Endothelial cell of umbilical vein (primary cell): ENCODE results near the gene ALOX5AP.

ENCODE experiments used
- EZH2 ChIP-seq: IDR thresholded peaks from 2 replicates; pipeline ENCODE4 v1.6.1; 2012; ENCODE audit warnings: borderline replicate concordance, low read depth, mild to moderate bottlenecking, moderate library complexity, low read length, inconsistent platforms; ENCODE audit not compliant: severe bottlenecking
- FOS ChIP-seq: IDR thresholded peaks from 2 replicates; pipeline ENCODE4 v1.6.1; 2011; ENCODE audit warnings: mild to moderate bottlenecking, low read length, moderate library complexity, borderline replicate concordance; ENCODE audit not compliant: insufficient read depth
- GATA2 ChIP-seq: IDR thresholded peaks from 2 replicates; pipeline ENCODE4 v1.7.0; 2011; ENCODE audit warnings: low read depth, mild to moderate bottlenecking, moderate library complexity, mixed read lengths, low read length; ENCODE audit not compliant: insufficient read length, insufficient read depth
- JUN ChIP-seq: IDR thresholded peaks from 2 replicates; pipeline ENCODE4 v1.6.1; 2011; ENCODE audit warnings: borderline replicate concordance, low read depth; ENCODE audit not compliant: insufficient read length, insufficient read depth
- MYC ChIP-seq: IDR thresholded peaks from one replicate; pipeline ENCODE4 v1.6.1; 2011; ENCODE audit warnings: mild to moderate bottlenecking, low read depth, low read length
- POLR2A ChIP-seq: IDR thresholded peaks from 2 replicates; pipeline ENCODE4 v1.6.1; 2012; ENCODE audit warnings: low read depth, mild to moderate bottlenecking, control low read depth, low read length
- POLR2AphosphoS5 ChIP-seq: IDR thresholded peaks from 2 replicates; pipeline ENCODE4 v1.6.1; 2012; ENCODE audit warnings: low read depth, mild to moderate bottlenecking, control low read depth, low read length, moderate library complexity; ENCODE audit not compliant: insufficient read depth
- TF ChIP-seq, protein P1 (sequence below), 2 donors: IDR thresholded peaks; 1 replicate in 1 of 2; 2 replicates in 1 of 2; pipeline ENCODE4 v1.5.1; 2011; ENCODE audit warnings: low read length in 2 of 2, mild to moderate bottlenecking in 2 of 2, moderate library complexity in 2 of 2, control low read depth in 1 of 2, inconsistent platforms in 1 of 2, low read depth in 1 of 2; ENCODE audit not compliant: insufficient read depth in 1 of 2; ENCODE audit errors: extremely low read depth in 1 of 2
- TF ChIP-seq, protein P2 (sequence below): IDR thresholded peaks from 2 replicates; pipeline ENCODE4 v1.6.1; 2011; ENCODE audit not compliant: insufficient read depth, insufficient read length

GRCh38 chr13:30750036-30750435, 14.7 kb downstream of the ALOX5AP start:
- TF ChIP-seq POLR2AphosphoS5, result no peak
- TF ChIP-seq, protein P1, sequence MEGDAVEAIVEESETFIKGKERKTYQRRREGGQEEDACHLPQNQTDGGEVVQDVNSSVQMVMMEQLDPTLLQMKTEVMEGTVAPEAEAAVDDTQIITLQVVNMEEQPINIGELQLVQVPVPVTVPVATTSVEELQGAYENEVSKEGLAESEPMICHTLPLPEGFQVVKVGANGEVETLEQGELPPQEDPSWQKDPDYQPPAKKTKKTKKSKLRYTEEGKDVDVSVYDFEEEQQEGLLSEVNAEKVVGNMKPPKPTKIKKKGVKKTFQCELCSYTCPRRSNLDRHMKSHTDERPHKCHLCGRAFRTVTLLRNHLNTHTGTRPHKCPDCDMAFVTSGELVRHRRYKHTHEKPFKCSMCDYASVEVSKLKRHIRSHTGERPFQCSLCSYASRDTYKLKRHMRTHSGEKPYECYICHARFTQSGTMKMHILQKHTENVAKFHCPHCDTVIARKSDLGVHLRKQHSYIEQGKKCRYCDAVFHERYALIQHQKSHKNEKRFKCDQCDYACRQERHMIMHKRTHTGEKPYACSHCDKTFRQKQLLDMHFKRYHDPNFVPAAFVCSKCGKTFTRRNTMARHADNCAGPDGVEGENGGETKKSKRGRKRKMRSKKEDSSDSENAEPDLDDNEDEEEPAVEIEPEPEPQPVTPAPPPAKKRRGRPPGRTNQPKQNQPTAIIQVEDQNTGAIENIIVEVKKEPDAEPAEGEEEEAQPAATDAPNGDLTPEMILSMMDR (IDR thresholded peaks at IDR 0.05; ENCODE audit: extremely low read depth in 1 of 2, insufficient read depth in 1 of 2, low read depth in 1 of 2, low read length in 2 of 2), result no peak
- no peak for TF ChIP-seq JUN
- TF ChIP-seq, protein P2, sequence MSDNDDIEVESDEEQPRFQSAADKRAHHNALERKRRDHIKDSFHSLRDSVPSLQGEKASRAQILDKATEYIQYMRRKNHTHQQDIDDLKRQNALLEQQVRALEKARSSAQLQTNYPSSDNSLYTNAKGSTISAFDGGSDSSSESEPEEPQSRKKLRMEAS, result no peak
- TF ChIP-seq POLR2A, result no peak
- no peak for TF ChIP-seq EZH2
- TF ChIP-seq GATA2, result no peak
- no peak for TF ChIP-seq FOS
- no peak for TF ChIP-seq MYC
